AG20443 (cell line): Measurements from ENCODE around the gene BRMS1.

Source experiments
- DNase-seq: peaks from one replicate; pipeline ENCODE4 v3.0.0; 2012; ENCODE audit warnings: low spot score, mixed read lengths

Gene BRMS1

DNA sequence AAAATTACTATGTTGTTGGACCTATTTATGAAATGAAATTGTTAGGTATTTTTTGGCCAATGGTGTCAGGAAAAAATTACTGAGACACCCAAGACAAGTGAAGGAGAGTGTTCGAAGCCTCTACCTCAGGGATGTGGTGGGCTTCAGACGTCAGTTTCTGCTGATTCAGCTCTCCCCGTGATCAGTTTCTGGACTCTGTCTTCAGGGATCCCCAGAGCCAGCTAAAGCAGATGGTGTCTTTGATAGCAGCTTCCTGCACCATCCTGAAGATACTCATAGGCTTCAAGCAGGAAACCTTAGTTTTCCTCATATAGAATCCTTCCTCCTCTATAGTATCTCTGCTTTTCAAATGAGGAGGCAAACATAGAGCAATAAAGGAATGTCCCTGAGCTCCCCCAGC is 35.4 kb downstream of the BRMS1 start:
- no peak for DNase-seq

- DNase-seq: no peak
Measured at GRCh38 chr11:66302656-66303055, 42.2 kb downstream of the BRMS1 start.

DNA sequence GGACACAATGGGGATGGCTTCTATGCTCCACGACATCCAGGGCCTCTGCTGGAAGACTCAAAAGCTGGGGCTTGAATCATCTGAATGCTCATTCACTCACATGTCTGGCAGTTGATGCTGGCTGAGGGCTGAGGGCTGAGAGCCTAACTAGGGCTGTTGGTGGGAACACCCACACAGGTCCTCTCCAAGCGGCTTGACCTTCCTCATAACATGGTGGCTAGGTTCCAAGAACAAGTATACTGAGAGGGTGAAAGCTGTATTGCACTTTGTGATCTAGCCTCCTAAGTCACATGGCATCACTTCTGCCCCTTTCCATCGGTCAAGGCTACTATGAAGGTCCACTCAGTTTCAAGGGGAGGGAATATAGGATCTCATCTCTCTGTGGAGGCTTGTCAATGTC is 45.7 kb downstream of the BRMS1 start:
- DNase-seq: no peak

- no peak for DNase-seq
Measured at GRCh38 chr11:66297610-66298009, 47.3 kb downstream of the BRMS1 start.

- no peak for DNase-seq
Measured at GRCh38 chr11:66294626-66295620, 50.0 kb downstream of the BRMS1 start.

GRCh38 chr11:66293777-66294625 is 50.9 kb downstream of the BRMS1 start:
- no peak for DNase-seq

- no peak for DNase-seq
Measured at GRCh38 chr11:66293352-66293751, 51.6 kb downstream of the BRMS1 start.

DNA sequence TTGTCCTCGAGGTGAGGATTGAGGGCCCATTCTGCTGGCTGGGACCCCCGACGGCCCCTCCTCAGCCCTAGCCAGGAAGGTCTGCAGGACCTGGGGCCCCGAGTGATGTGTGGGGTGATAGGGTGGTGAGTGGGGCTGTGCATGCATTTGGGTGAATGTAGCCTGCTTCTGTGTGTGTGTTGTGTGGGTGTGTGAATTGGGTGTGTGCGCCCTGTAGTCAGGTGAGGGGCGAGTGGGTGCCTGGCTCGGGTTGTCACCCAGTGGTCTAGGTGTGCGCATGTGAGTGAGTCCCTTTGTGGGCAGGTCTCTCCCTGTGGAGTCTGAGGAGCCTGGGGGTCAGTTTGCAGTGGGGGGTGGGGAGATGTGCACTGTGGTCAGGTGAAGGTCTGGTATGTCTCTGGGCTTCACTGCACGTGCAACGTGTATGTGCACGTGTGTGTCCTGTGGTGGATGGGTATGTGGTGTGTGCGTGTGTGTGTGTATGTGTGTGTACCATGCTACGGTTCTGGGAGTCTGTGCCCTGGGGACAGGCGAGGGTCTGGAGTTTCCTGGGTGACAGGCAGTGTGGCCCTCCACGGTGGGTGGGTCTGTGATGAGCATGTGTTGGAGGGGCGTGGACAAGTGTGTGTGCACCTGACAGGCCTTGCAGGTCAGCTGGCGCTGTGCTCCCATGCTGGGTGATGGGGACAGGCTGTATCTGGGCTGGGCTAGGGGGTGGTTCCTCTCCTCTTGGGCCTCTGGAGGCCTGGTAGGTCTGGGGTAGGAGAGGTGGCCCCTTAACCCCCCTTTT is 52.2 kb downstream of the BRMS1 start:
- DNase-seq: no peak

GRCh38 chr11:66291706-66292542 is 53.0 kb downstream of the BRMS1 start, which contains the start of gene TMEM151A:
Gene TMEM151A, plus strand, starts transcription at chr11:66291894. Its CDS starts 120 bp downstream, at chr11:66292014.
- DNase-seq: peak; percentile 51

GRCh38 chr11:66291303-66291705 is 53.6 kb downstream of the BRMS1 start:
- DNase-seq: no peak

- no peak for DNase-seq
Measured at GRCh38 chr11:66290330-66290621, 54.6 kb downstream of the BRMS1 start.

DNA sequence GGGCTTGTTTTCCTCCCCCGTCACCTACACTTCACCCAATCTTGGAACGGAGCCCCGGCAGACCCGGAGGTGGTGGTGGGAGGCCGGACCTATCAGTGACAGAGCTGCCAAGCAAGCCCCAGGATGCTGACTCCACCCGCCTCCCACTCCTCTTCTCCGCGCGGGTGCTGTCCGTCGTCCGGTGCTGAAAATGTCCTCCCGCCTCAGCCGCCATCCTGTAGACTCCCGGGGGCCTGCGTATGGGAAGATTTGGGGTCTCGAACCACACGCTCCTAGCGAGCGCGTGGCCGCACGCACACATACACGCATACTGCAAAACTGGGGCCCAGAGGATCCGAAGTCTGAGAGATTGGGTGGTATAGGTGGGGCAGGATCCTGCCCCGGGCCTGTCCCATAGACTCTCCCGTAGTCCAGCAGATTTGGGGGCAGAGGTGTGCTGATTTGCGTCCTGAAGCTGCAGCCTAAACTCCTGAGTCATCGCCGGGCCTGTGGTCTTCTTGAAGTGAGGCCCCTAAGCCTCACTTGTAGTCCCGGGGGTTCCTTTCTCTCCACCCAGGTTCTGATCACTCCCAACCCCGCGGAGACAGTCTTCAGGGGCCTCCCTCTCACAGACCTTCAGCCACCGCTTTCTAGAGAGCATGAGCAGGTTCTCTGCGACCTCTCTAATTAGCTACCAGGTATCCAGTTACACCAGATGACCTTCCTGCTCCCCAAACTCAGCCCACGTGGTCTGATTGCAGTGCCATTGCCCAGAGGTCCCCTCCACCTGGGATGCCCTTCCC is 55.2 kb downstream of the BRMS1 start:
- DNase-seq: peak; percentile 74

DNA sequence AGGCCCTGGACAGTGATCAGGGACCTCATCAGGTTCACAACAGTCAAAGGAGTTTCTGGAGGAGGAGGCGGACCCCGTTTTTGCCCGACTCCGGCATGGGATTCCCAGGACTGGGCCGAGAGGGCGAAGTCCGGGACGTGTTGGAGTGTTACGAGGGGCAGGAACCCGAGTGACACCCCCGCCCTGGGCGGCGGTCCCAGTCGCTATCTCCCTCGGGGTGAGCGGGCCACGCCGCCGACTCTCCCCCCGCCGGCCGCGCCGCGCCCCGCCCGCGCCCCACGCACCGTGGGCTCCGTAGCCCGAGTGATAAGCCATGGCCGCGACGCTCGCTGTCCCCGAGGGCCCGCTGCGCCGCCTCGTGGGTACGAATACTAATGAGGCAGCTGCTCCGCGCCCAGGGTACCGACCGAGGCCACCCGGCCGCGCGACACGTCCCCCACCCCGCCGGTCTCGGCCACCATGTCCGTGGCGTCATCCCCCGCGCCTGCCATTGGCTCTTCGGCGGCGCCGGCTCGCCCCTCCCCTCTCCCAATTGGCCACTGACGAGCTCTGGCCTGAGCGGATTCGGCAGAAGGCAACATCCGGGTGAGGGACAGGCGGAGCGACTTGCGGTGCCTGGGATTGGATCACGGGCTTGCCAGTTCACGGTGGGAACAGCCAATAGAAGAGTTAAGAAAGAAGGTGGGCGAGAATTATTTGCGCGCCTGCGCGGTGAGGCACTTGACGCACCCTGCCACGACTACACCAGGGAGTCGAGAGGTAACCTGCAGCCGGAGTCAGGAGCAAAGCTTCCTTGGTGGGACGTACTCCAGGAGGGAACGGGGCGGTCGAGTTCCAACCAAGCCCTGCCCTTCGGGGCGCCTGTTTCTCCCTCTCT is 56.0 kb downstream of the BRMS1 start, which contains the start of gene YIF1A:
Gene YIF1A, minus strand, starts transcription at position 473 of the 877 bp plus-strand sequence. Its CDS starts 158 bp downstream, at position 315.
- peak; percentile 99 for DNase-seq

- DNase-seq: peak; percentile 16
Measured at GRCh38 chr11:66287889-66288670, 56.8 kb downstream of the BRMS1 start.
